Central memory CD8-positive, alpha-beta T cell (primary cell): ENCODE measurements around the gene ILK.
A peak's percentile ranks its signal among the peaks of the same experiment; 100 is the strongest.

ENCODE experiments used
- ATAC-seq: fragments of 150-1000 bp; cut with Tn5 transposase; replicated peaks from 2 replicates; pipeline ENCODE4 v1.10.0; 2022; ENCODE audit warnings: mild to moderate bottlenecking, moderate FRiP score, moderate number of reproducible peaks; ENCODE audit not compliant: poor library complexity, severe bottlenecking; ENCODE audit errors: extremely low read depth
- DNase-seq, 2 donors: peaks; one replicate each; pipeline ENCODE4 v3.0.0; 2021; ENCODE audit warnings: low spot score in 2 of 2
- H3K27ac Mint-ChIP-seq: one replicate; pipeline ENCODE4 v1.8.0; 2022; ENCODE audit warnings: low read depth, mild to moderate bottlenecking, moderate library complexity, mixed read lengths
- H3K27me3 Mint-ChIP-seq: one replicate; pipeline ENCODE4 v1.8.0; 2022; ENCODE audit warnings: mixed read lengths
- H3K36me3 Mint-ChIP-seq: one replicate; pipeline ENCODE4 v1.8.0; 2022; ENCODE audit warnings: mild to moderate bottlenecking, moderate library complexity, mixed read lengths; ENCODE audit not compliant: insufficient read depth
- H3K4me1 Mint-ChIP-seq: one replicate; pipeline ENCODE4 v1.8.0; 2022; ENCODE audit warnings: mixed read lengths
- H3K4me3 Mint-ChIP-seq: one replicate; pipeline ENCODE4 v1.8.0; 2022; ENCODE audit warnings: mild to moderate bottlenecking, moderate library complexity, mixed read lengths
- H3K9me3 Mint-ChIP-seq: one replicate; pipeline ENCODE4 v1.8.0; 2022; ENCODE audit warnings: mixed read lengths

The ILK gene

DNA sequence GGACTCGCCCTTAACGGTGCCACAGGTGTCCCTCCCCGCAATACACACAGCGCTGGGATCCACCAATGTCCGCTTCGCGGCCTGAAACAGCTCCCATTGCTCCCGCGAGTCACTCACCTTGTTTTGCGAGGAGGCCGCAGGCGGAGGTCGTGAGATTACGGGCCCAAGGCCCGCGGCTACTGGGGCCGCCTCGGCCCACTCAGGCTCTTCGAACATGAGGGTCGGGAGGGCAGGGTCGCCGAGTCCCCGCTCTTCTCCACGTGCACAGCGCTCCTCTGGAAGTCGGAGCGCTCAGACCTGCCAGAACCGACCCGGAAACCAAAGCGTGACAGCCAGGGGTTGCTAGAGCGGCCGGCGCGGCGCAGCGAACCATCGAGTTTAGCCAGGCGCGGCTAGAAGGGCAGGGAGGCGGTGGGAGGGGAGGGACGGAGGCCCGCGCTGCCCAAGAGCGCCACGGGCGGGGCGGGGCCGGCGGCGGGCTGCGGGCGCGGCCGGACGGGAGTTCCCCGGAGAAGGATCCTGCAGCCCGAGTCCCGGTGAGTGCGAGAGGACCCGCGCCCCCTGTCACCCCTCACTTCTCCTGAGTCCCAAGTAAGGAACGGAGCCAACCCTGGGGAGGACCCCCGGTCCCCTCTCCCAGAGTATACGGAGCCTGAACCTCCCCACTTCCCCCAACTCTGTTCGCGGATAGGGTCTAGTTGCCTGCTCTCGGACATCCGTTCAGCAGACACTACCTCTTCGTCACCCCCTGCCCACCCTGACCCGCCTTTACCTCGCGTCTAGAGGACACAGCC lies at the start of gene ILK, which contains the start of gene RRP8:
TSS of gene ILK (plus strand) at position 488 of the 794 bp plus-strand sequence. CDS start 498 bp downstream, outside the sequence.
TSS of gene RRP8 (minus strand) at position 330 of the 794 bp plus-strand sequence. CDS start at position 216, 114 bp downstream.
- Mint-ChIP-seq H3K27ac (no peak within 1 kb of the TSS), H3K36me3 (peaks cover 17% of the 10 kb centered on the region), H3K4me1 (peaks cover 27% of the 10 kb centered on the region), H3K4me3 (no peak within 1 kb of the TSS), H3K27me3 (no peaks in the 10 kb centered on the region), H3K9me3 (no peaks in the 10 kb centered on the region)
- ATAC-seq, result peak; percentile 81
- peak; percentile 67 to 79 for DNase-seq

DNA sequence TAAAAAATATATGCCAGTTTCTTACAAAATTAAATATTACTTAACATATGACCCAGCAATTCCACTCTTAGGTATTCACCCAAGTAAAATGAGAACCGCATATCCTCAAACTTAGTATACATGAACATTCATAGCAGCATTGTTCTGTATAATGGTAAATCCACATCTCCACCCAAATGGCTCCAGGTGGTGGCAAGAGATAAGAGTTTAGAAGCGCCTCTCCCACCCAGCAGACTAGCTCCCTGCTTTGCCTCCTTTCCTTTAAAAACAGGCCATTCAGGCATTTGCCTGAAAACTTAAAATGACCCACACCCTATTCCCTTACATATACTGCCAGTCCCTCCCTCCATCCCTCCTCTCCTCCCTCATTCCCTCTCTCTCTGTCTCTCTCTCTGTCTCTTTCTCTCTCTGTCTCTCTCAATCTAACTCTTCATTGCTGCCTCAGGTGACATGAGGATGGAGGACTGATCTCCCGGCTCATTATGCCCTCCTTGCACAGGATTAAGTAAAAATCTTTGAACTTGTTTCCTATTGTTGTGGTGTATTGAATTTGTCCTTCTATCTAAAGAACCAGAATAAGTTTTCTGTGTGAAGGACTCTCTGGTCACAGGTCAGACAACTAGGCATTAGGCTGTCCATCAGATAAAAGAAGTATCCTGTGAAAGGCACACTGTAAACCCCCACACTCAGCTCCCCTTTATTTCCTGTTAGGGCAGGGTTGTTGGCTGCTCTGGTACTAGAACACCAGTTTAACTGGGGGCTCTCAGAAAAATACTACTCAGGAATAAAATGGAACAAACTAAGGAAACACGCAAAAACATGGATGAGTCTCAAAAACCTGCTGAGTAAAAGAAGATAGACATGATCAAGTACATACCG lies 48.5 kb upstream of the ILK start:
- no peaks in the 10 kb centered on the region for H3K9me3 Mint-ChIP-seq
- DNase-seq, result no peak
- H3K36me3 Mint-ChIP-seq, result peaks cover 3% of the 10 kb centered on the region
- no peaks in the 10 kb centered on the region for H3K4me1 Mint-ChIP-seq
- H3K4me3 Mint-ChIP-seq, result no peak overlapping the region
- H3K27ac Mint-ChIP-seq, result no peak overlapping the region
- H3K27me3 Mint-ChIP-seq, result no peaks in the 10 kb centered on the region
- no peak for ATAC-seq

DNA sequence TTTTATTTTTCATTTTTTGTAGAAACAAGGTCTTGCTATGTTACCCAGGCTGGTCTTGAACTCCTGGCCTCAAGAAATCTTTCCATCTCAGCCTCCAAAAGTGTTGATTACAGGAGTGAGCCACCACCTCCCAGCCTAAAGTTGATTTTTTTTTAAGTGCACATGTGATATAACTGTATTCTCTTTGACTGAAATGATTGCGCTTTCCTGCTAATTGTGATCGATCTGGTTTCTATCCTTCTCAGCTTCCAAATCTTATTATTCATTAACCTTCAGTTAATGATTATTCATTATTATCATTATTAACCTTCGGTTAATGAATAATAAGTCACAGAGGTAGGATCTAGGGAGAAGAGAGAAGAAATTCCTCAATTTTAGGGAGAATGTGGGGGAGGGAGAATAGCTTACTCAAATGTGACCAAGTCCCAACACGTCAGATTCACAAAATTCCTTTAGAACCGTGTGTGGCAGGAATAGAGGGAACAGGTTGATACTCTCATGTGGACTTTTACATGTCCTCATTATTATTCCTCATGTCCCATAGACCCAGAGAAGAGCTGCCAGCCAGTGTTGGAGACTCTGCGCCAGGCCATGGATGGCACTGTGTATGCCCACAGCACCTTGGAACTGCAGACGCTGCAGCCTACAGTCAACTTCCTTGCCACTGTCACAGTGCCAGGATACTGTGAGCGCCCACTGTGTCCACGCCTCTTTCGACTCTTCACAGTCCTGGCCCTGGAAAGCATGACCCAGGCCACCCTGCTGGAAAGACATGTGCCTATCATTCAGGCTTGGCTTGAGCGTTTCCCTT lies 47.2 kb upstream of the ILK start:
- no peaks in the 10 kb centered on the region for H3K9me3 Mint-ChIP-seq
- no peak overlapping the region for H3K27ac Mint-ChIP-seq
- peaks cover 5% of the 10 kb centered on the region for H3K36me3 Mint-ChIP-seq
- ATAC-seq (no peak), DNase-seq (no peak)
- no peak overlapping the region for H3K4me3 Mint-ChIP-seq
- H3K4me1 Mint-ChIP-seq, result no peaks in the 10 kb centered on the region
- H3K27me3 Mint-ChIP-seq, result no peaks in the 10 kb centered on the region

DNA sequence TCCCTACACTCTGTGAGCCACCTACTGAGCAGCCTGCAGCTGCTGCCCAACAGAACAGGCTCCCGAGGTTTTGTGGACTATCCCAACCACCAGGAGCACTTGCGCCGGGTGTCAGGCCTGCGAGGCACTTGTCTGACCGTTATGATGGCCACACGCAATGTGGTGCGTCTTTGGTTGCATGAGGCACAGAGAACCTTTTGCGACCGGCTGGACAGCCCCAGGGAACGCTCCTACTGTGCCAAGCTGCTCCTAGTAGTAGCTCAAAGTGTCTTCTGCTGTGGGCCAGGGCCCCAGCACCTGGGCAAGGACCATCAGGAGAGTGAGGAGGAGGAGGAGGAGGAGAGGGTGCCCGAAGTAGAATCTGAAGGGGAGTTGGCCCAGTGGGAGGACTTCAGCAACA lies 46.5 kb upstream of the ILK start:
- Mint-ChIP-seq H3K9me3 (no peaks in the 10 kb centered on the region), H3K36me3 (peaks cover 5% of the 10 kb centered on the region), H3K4me3 (no peak overlapping the region), H3K27ac (no peak overlapping the region), H3K4me1 (no peaks in the 10 kb centered on the region), H3K27me3 (no peaks in the 10 kb centered on the region)
- ATAC-seq (no peak), DNase-seq (no peak)

DNA sequence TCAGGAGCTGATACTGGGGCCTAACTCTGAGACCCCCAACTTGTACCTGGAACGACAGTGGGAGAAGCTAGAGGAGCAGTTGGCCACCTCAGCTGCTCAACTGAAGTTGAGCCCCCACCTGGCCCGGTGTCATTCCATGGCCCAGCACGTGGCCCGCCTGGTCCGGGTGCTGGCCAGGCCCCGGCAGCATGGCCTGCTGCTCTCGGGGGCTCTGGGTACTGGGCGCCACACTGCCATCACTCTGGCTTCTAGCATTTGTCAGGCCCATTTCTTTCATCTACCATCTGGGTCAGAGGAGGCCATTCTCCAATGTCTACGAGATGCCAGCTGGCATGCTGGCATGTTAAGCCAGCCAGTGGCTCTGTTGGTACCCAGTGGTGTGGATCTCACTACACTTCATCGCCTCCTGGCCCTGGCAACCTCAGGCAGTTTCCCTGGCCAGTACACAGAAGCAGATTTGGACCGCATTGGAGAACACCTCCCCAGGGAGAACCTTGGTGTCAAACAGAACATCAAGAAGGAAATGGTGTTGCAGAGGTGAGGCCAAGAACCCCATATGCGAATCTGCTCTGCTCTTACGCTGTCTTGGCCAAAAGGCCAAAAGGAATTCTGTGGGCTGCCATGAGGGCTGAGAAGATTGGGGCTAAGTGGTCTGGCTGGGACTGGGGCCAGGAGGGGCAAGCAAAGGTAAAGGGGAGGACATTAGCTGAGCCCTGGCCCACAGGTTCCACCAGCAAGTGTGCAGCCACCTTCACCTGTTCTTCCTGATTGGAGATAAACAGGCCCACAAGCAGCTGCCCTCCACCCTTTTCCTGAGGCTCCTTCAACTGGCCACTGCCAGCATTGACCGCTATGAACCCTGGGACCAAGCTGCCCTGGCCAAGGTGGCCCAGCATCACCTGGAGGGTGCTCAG lies 45.6 kb upstream of the ILK start:
- H3K9me3 Mint-ChIP-seq, result no peaks in the 10 kb centered on the region
- peaks cover 5% of the 10 kb centered on the region for H3K36me3 Mint-ChIP-seq
- H3K4me1 Mint-ChIP-seq, result no peaks in the 10 kb centered on the region
- no peak for ATAC-seq
- no peak for DNase-seq
- no peak overlapping the region for H3K4me3 Mint-ChIP-seq
- no peaks in the 10 kb centered on the region for H3K27me3 Mint-ChIP-seq
- peak overlapping the region; percentile 58 for H3K27ac Mint-ChIP-seq

DNA sequence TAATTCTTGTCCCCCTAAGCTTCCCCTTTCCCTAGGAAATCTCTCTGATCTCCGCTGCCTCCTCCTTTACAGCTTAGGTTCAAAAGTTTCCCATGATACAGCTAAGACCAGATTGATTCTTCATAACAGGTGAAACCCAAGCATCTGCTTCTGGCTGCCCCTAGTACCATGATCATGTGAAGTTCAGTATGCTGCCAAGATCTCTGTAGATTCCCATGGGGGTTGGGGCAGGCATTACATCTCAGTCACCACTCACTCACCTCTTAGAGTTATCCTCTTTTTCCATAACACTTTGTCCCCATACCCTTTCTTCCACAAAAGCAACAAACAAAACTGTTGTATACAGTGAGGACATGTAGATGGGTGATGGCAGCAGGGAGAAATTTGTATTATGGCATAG lies 44.2 kb upstream of the ILK start:
- no peak overlapping the region for H3K4me3 Mint-ChIP-seq
- no peaks in the 10 kb centered on the region for H3K4me1 Mint-ChIP-seq
- H3K27me3 Mint-ChIP-seq, result no peaks in the 10 kb centered on the region
- no peaks in the 10 kb centered on the region for H3K9me3 Mint-ChIP-seq
- H3K36me3 Mint-ChIP-seq, result peaks cover 5% of the 10 kb centered on the region
- no peak overlapping the region for H3K27ac Mint-ChIP-seq
- ATAC-seq, result no peak
- DNase-seq, result no peak

DNA sequence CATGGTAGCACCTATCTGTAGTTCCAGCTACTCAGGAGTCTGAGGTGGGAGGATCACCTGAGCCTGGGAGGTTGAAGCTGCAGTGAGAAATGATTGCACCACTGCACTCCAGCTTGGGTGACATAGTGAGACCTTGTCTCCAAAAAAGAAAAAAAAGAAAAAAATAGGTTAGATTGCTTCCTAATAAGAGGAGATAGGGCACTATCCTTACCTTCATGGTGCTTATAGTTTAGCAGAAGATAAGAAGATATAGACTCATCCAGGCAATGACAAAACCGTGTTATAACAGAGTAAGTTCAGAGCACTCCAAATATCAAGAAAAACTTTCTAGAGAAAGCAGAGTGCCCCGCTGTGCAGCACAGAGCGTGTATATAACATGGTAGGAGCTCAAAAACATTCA lies 42.3 kb upstream of the ILK start:
- Mint-ChIP-seq H3K27me3 (no peaks in the 10 kb centered on the region), H3K36me3 (peaks cover 7% of the 10 kb centered on the region), H3K9me3 (no peaks in the 10 kb centered on the region), H3K4me1 (no peaks in the 10 kb centered on the region), H3K27ac (no peak overlapping the region), H3K4me3 (no peak overlapping the region)
- DNase-seq, result no peak
- ATAC-seq, result no peak

DNA sequence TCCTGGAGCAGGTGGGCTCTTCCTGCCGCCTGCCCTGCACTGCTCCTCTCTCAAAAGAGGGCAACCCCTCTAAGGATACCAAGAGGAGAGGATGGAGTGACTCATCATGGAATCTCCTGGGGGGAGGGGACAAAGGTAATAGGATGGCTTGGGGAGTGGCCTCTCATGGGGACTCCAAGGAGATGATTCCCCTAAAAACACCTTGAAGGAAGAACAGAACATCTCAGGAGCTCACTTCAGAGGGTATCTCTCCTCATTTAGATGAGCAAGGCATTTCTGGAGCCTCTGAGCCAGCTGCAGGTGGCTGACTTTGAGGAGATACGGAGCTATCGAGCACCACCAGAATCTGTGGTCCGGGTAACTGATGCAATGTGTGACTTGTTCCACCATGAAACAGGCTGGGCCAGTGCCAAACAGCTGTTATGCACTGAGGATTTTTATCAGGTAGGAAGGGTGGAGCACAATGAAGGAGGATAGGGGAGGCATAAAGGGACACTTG lies 40.4 kb upstream of the ILK start:
- ATAC-seq (no peak), DNase-seq (no peak)
- Mint-ChIP-seq H3K27ac (no peak overlapping the region), H3K36me3 (peaks cover 10% of the 10 kb centered on the region), H3K9me3 (no peaks in the 10 kb centered on the region), H3K27me3 (no peaks in the 10 kb centered on the region), H3K4me3 (no peak overlapping the region), H3K4me1 (no peaks in the 10 kb centered on the region)

DNA sequence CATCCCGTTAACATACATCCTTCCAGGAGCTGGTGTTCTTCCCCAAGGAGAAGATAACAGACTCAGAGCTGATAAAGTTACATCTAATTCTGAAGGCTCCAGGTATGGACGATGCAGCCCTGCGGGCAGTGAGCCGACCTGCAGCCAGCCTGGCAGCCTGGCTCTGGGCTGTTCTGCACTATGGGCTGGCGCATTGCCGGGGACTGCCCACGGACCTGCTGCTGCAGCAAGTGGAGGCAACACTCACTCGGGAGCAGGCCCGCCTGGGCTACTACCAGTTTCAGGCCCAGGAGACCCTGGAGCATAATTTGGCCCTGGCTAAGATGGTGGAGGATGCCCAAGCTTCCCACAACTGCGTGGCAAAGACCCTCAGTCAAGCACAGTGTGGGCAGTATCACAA lies 39.9 kb upstream of the ILK start:
- DNase-seq (no peak), ATAC-seq (no peak)
- H3K4me3 Mint-ChIP-seq, result no peak overlapping the region
- no peaks in the 10 kb centered on the region for H3K27me3 Mint-ChIP-seq
- H3K4me1 Mint-ChIP-seq, result no peaks in the 10 kb centered on the region
- H3K36me3 Mint-ChIP-seq, result peaks cover 9% of the 10 kb centered on the region
- H3K27ac Mint-ChIP-seq, result no peak overlapping the region
- no peaks in the 10 kb centered on the region for H3K9me3 Mint-ChIP-seq

DNA sequence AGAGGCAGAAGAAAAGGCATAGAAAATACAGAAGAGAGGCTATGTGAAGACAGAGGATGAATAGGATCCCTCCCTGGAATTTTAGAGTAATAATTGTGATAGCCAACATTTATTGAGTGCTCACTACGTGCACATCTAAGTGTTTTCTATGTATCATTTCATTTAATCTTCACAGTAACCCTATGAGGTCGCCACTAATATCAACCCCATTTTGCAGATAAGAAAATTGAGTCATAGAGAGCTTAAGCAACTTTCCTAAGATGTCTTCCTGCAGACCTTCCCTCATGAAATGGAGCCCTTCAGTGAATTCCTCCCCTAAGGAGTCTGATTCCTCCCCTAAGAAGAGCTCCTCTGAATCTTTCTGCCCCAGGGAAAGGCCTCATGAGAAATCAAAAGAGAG lies 38.2 kb upstream of the ILK start:
- ATAC-seq, result no peak
- H3K27me3 Mint-ChIP-seq, result no peaks in the 10 kb centered on the region
- H3K36me3 Mint-ChIP-seq, result peaks cover 8% of the 10 kb centered on the region
- H3K4me3 Mint-ChIP-seq, result no peak overlapping the region
- peaks cover 5% of the 10 kb centered on the region for H3K4me1 Mint-ChIP-seq
- DNase-seq, result no peak
- no peak overlapping the region for H3K27ac Mint-ChIP-seq
- no peaks in the 10 kb centered on the region for H3K9me3 Mint-ChIP-seq

DNA sequence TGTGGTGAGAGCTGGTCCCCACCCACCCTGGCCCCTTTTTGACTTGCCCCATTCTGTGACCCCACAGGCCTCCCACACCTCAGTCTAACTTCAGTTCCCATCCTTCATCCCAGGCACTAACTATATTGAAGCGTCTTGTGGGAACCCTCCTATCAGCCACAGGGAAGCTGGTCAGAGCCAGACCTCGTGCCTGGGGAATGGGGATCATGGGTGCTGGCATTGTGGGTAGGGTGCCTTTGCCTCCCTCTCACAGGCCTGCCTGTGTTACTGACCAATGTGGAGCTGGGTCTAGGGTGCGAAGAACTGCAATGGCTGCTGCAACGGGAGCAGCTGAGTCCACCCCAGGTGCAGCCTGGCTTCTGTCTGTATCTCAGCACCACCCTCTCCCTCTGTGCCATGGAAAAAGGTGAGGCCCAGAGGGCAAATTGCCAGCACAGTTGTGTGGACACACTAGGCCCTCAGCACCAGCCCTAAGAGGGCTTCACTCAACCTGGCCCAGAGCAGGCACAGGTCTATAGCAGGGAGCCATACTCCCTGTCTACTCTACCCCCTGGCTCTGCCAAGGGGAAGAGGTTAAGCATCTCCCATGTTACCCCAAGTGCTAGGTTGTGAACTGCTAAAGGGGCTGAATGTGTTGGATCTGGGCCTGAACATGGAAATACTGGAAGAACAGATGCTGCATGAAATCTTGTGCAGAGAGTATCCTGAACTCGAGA lies 37.4 kb upstream of the ILK start:
- H3K27ac Mint-ChIP-seq, result no peak overlapping the region
- peaks cover 5% of the 10 kb centered on the region for H3K4me1 Mint-ChIP-seq
- no peaks in the 10 kb centered on the region for H3K27me3 Mint-ChIP-seq
- no peak overlapping the region for H3K4me3 Mint-ChIP-seq
- peaks cover 8% of the 10 kb centered on the region for H3K36me3 Mint-ChIP-seq
- no peak for DNase-seq
- no peaks in the 10 kb centered on the region for H3K9me3 Mint-ChIP-seq
- ATAC-seq, result no peak
